HG02852 (cell line): ENCODE measurements around the gene GLI2.

Experiments used
- ATAC-seq: cut with Tn5 transposase; IDR thresholded peaks from one replicate; pipeline ENCODE4 v1.9.1; 2021; ENCODE audit warnings: mild to moderate bottlenecking, moderate library complexity; ENCODE audit not compliant: unreplicated experiment

Gene GLI2

DNA sequence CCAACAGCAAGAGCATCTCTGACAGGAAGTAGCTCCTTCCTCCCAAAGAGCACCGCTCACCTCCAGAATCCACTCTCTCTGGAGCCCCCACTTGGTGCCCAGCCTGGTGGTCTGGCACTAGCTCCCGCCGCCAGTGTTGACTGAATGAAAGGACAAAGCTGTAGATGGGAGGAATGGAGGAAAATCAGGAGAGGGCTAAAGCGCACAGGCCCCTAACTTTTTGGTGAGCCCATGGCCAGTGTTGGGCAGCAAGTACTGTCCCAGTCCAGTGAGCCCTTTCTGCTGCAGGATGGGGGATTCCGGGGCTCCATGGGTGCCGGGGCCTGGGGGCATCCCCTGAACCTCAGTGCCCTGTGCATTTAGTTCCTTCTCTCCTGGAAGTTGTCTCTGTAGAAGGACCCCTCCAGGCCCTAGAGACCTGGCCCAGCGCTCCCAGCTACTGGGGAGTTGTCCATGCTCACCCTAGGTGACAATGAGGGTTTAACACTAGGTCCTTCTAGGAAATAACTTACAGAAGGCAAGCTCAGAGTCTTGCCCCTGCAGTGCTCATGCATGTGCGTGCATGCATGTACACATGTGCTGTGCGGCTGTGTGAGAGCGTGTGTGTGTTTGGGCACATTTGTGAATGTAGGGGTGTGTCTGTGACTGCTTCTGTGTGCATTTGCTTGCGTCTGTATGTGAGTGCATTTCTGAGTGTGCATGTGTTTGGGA is 33.6 kb downstream of the GLI2 start:
- no peak for ATAC-seq

DNA sequence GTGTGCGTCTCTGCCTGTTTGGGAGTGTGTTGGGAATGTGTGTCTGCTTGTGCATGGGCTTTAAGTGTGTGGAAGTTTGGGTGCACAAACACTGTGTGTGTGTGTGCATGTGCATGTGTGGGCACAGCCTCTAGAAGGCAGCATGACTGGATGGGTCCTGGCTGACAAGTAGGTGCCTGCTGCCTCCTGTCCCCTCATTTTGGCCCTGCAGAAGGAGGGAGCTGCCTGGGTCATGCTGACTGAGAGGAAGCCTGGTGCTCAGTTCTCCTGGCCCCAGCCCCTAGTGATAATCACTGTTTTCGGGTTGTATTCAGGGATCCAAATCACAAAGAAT is 34.1 kb downstream of the GLI2 start:
- ATAC-seq: no peak

DNA sequence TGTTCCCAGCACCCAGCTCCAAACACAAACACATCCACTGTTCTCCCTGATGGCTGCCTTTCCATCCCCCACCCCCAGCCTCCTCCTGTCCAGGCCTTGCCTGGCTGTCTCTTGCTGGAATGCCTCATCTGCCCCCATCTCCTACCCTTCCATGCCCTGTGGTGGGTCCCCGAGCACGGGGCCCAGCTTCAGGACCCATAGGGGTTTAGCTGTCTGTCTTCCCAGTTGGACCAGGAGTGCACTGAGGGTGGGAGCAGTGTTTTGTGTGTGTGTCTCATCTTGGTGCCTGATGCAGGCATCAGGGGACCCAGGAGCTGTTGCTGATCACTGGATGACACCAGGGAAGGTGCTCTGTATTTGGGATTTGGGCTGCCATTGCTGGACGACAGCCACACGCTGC is 34.5 kb downstream of the GLI2 start:
- ATAC-seq: no peak

DNA sequence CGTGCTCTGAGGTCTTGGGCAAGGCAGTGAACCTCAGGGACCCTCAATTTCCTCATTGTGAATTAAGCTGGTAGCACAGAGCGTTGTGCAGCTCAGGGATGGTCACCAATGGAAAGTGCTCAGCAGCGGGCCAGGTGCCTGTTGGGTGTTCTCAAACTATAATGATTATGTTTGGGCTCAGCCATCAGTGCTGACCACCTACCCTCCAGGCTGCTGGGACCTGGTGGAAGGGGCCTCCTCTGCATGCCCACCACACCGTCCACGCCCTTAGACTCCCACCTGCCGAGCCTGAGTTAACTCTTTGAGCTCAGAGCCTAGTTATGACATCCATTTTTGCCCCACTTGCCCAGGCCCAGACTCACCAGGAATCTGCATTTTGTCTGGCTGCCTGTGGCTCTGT is 35.0 kb downstream of the GLI2 start:
- ATAC-seq: no peak

DNA sequence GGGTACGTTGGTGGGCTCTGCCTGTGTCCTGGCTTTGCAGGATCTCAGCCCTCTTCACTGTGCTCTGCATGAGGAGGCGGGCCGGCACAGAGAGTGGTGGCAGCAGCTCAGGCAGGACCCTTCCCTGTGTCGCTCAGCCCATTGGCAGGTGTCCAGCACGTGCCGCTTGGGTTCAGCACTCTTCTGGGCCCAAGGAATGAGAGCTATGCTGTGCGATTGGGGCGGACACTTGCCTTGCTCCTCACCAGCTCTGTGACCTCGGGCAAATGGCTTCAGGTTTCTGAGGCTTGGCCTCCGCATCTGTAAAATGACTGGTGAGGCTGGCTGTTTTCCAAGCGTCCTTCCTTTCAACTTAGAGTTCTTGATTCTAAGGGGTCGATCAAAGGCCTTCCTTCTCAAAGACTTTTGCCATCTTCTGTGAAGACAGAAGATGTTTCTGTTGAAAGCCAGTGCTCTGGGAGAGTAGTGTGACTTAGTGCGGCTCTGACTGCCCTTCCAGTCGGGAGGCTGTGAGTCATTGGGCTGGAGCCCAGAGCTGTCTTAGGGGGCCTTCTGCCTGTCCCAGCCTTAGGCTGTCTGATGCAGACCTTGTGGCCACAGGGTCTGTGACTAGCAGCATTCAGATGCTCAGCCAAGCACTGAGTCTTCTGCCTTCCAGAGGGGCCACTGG is 35.6 kb downstream of the GLI2 start:
- ATAC-seq: no peak

DNA sequence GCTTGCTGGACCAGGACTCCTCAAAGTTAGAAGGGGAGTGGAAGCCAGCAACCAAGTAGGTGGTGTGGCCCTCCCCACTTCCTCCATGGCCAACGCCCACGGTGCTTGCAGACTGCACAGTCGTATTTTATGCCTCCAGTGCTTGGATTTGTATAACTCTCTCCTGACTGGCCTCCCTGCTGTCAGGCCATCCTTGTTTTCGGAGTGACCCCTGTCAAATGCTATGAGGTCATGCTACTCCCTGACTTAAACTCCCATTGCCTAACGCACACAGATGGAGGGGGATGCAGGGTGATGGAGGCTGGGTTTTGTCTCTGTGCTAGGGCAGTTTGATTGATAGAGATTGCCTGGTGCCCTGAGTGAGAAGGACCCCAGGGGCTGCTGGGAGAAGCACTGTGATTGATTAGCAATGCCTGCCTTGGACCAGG is 36.1 kb downstream of the GLI2 start:
- ATAC-seq: no peak

DNA sequence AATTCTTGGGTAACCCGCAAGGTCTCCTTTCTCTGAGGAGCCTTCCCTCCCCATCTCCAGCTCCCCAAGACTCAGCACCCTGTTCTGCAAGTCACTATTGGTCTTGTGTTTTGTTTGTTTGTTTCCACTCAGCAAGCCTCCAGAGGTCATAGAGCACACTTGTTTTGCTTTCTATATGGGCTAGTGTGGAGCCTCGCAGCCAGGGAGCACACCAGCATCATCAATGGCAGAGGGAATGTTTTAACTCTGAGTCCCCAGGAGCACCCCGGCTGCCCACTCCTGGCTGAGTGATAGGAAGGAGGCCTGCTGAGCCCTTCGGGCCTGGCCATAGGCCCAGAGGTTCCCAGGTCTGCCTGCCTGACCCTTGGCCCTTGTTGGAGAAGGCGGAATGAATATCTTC is 36.6 kb downstream of the GLI2 start:
- no peak for ATAC-seq

DNA sequence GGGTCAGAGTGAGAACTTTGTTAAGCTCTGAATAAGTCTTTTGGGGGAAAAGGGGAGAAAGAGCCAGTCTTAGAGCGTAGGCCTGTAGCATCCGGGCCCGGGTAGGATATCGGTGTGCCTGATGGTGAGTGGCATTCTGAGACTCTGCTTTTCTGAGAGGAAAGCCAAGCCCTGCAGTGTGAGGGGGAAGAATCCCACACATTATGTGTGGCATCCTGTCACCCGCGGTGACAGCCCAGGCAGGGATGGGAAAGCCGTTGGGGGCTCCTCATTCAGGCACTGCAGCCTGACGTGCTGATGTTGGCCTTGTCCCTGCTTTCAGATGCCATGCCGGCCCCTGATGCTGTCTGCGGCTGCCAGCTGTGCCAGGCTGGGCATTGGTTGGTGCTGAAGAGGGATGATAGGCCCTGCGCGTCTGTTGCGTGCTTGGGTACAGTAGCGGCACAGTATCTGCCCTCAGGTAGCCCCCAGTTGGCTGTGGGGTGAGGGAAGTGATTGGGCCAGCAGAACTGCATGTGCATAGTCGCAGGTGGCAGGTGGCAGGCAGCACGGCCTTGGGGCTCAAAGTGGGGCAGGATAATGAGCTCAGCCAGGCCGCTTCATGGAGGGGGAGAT is 37.6 kb downstream of the GLI2 start:
- ATAC-seq: no peak

DNA sequence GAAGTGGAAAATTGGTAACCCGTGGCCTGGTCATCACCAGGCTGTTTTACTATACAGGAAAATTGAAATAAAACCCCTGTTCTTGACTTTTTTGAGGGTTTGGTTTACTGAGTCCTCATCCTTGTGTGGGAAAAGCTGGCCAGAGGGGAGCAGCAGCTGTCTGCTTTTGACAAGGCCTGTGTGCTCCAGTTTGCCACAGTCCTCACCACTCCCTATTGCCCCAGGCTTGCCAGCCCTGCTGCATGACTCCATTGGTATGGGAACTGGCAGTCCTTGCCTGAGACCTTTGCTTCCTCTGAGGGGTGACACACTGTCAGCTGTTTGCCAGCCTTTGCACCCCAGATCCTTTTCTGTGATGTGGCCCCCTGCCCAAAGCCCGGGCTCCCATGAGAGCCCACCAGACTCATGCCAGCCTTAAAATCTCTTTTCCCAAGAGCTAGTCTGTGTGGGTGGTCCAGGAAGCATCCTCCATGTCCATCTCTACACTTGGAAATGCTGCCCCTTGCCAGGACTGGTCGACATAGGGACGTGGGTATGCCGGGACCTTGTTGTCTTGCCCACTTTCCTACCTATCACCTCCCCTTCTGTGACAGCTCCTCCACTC is 39.0 kb downstream of the GLI2 start:
- ATAC-seq: no peak

DNA sequence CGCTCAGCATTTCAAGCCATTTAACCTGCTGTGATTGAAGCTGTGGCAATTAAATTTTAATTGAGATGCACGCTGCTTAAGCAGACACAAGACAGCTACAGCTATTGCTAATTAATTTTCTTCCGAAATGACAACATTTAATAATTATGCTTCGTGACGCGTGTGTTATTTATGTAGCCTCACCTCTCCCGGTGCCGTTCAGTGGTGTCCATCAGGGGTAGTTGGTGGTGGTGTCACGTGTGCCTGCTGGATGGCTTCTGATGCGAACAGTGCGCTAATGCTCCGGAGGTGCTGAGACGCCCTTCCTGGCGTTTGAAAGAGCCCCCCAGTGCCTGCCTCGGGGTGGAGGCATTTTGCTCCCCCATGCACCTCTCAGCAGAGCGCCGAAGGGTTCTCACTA is 39.5 kb downstream of the GLI2 start:
- ATAC-seq: no peak

DNA sequence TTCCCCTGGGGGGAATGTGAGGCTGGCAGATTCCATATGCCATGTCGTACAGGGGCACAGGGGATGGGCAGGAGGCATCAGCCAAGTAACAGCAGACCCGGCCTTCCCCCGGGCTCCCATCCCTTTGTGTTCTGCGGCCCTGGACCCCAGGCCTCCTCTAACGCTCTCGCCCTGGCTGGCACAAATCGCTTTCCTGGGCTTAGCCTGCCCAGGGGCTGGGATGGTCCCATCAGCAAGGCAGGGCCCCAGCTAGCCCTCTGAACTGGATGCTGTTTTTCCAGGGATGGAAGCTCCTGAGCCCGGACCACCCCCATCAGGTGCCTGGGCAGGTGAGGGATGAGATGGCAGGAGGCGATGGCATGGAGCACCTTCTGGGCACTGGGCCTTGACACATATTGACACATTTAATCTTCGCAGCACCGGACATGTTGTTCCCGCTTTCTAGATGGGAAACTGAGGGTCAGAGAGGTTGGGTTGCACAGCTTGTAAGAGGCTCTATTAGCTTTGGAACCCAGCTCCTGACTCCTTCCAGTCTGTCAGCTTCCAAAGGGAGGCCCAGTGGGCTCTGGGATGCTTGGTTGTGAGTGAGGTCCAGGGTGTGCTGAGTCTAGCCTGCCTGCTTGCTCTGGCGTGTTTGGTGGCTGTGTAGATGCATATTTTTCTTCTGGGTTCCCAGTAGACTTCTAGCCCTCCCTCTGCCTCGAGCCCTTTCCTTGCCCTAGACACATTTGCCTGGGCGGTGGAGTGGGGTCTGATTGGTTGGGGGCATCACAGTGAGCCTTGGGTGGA is 40.3 kb downstream of the GLI2 start:
- no peak for ATAC-seq

DNA sequence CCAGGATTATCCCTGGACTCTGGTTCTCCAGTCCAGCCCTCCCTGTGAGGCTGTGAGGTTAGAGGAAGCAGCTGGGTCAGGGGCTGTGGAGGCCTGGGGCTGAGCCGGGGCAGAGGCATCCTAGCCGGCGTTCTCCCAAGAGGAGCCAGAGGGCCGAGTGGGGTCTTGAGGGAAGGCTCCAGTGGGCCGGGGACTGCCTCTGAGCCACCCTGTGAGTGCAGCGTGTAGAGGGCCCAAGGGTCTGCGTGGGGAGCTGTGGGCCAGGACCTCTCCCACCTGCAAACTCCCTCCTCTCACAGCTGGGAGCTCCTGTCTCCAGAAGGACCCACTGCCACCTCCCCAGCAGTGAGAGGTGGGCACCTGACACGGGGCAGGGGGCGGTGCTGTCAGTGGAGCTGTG is 41.0 kb downstream of the GLI2 start:
- ATAC-seq: no peak

DNA sequence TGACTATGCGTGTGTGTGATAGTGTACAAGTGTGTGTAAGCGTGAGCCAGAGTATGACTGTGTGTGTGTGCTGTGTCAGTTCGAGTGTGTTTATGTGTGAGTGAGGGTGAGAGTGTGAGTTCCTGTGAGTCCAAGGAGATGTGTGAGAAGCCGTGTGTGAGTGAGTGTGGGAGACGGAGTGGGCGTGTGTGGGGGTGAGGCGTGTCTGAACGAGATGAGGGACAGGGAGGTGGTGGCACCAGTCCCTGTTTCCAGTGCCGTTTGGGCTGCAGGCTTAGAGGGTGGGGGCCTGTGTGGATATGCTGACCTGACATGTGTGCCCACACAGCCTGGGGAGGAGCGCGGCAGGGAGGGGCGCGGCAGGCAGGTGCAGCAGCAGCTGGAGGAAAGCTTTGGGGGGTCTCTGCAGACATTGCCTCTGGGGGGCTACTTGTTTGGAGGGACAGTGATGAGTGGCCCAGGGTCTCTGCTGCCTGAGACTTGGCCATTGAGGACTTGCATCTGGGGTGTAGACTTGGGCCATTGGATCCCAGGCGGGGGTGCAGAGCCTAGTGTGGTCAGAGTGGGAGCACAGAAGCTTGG is 41.6 kb downstream of the GLI2 start:
- ATAC-seq: no peak

DNA sequence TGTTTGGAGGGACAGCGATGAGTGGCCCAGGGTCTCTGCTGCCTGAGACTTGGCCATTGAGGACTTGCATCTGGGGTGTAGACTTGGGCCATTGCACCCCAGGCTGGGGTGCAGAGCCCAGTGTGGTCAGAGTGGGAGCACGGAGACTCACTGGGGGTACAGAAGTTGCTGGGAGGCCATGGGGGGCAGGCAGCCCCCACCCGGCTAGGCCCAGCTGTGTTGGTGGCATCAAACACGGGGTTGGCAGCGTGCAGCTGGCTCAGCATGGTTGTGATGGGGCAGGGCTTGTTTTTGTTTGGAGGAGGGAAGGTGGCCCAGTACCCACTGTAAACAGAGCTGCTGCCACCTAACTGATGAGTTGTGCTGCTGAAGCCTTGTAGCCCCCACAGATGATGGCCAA is 42.1 kb downstream of the GLI2 start:
- no peak for ATAC-seq

DNA sequence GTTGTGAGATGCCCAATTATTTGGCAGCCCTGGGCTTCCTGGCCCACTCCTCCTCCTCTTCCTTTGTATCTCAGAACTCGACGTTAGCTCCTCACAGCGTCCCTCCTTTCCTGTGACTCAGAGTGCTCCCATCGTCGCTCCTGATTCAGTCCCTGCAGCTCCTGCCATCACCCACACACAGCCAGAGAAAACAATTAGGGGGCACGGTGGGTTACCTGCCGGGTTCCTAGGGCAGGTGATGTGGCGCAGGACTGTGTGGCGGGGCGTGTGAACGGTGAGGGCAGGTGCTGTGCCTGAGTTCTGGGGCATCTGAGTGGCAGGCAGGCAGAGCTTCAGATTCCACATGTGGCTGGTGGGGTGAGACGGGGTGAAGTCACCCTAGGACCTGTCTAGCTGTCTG is 42.6 kb downstream of the GLI2 start:
- ATAC-seq: no peak

DNA sequence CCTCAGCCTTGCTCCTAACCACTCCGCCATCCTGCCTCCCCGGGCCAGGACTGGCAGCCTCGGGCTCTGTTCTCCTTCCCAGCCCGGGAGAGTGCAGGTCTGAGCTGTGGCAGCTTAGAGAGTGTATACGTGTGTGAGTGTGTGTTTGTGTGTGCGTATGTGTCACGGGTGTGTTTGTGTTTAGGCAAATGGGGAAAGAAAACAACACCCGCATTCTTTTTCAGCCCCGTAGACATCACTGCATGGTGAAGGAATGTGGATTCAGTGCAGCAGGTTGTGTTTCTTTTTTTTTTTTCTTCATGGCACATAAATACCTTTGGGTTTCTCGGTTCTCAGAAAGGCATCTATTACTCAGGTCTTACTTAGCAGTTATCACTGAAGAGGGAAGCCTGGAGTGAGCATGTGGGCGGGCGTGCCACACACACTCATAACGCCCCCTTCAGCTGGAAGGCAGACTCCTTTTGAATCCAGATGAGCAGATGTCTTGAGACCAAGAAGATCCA is 44.2 kb downstream of the GLI2 start:
- ATAC-seq: no peak

DNA sequence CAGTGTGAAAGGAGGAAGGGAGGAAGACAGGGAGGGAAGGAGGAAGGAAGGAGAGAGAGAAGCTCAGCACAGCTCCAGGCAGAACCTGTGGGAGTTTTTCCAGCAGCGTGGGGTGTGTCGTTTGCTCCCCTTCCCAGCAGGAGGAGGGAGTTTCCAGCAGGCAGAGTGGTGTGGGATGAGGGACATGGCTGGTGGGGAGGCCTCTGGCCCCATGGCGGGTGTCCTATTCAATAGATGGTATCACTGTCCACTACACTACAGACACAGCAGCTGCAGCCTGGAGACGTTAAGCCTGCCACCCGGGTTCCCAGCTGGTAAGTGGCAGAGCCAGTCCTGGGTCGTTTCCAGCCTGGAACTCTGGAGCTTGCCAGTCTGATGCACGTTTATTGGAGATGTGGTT is 44.7 kb downstream of the GLI2 start:
- no peak for ATAC-seq

DNA sequence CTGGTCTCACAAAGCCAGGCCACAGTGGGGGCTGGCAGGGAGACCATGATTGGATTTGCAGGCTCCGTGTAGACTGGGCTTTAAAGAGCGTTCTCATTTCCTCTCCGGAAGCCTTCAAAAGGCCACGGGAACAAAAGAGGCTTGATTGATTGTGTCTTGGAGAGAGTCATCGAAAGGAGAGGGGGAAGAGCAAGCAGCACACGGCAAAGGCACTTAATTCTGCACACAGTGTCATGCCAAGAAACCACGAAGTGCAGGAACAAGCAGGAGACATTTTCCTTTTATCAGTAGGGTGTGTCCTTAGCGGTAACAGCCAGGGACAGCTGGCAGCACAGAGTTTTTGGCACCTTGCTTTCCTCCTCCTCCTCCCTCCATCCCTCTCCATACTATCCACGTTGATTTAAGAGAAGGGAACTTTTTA is 47.7 kb downstream of the GLI2 start:
- no peak for ATAC-seq

DNA sequence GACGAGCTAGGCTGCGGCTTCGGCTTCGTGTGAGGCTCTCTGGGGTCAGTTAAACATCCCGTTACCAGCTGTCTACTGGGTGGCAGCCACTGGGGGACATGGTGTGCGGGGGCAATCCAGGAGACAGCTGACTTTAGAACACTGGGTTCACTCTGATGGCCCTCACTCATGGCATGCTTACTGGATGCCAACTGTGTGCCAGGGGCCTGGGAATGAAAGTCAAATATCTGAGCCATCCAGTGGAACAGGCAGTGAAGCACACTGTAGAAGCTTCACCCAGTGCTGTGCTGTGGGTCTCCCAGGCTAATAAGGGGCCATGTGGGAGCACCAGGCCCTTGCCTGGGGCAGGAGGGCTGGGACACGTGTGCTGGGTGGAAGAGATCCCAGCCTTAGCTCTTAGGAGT is 48.3 kb downstream of the GLI2 start:
- ATAC-seq: no peak
